Esophagus muscularis mucosa (tissue), 4 donors: ENCODE measurements around the gene ZNF584. TPM values are rescaled to one million over a fixed set of nuclear protein-coding genes. Genes with fewer than 3 reads are reported as not detected.

ENCODE experiments used
- DNase-seq: peaks from one replicate; pipeline ENCODE4 v3.0.0-alpha.2; 2017; ENCODE audit errors: extremely low spot score
- H3K27ac ChIP-seq, 4 donors: fragments of 200-600 bp; sonication (generic); replicated peaks in 1 of 4; 1 replicate in 3 of 4; 2 replicates in 1 of 4; pipeline ENCODE4 v1.5.1; 2016 to 2019; ENCODE audit warnings: mild to moderate bottlenecking in 1 of 4
- H3K27me3 ChIP-seq, 4 donors: fragments of 200-600 bp; sonication (generic); one replicate each; pipeline versions ENCODE4 v1.5.1 to v1.6.0; 2016 to 2019
- H3K36me3 ChIP-seq, 4 donors: fragments of 200-600 bp; sonication (generic); one replicate each; pipeline ENCODE4 v1.5.1; 2016 to 2019
- H3K4me1 ChIP-seq, 4 donors: fragments of 200-600 bp; sonication (generic); one replicate each; pipeline ENCODE4 v1.5.1; 2016 to 2019
- H3K4me3 ChIP-seq, 4 donors: fragments of 200-600 bp; sonication (generic); 1 replicate in 2 of 4; 2 replicates in 2 of 4; pipeline ENCODE4 v1.5.1; 2016 to 2019; ENCODE audit warnings: mild to moderate bottlenecking in 4 of 4, moderate library complexity in 1 of 4
- H3K9me3 ChIP-seq, 4 donors: fragments of 200-600 bp; sonication (generic); 1 replicate in 3 of 4; 2 replicates in 1 of 4; pipeline ENCODE4 v1.5.1; 2016 to 2019
- CTCF ChIP-seq, 3 experiments: fragments of 200-600 bp in 2 of 3; fragments of 450-650 bp in 1 of 3; sonication (generic) in 2 of 3; IDR thresholded peaks; one replicate each; pipeline ENCODE4 v1.5.1; 2017 to 2019; ENCODE audit warnings: antibody characterized with exemption in 3 of 3, mild to moderate bottlenecking in 2 of 3, moderate library complexity in 1 of 3
- EP300 ChIP-seq: sonication (generic); formaldehyde crosslinking; IDR thresholded peaks from one replicate; pipeline ENCODE4 v1.6.1; 2017; ENCODE audit warnings: antibody characterized with exemption
- POLR2A ChIP-seq: fragments of 450-650 bp; IDR thresholded peaks from one replicate; pipeline ENCODE4 v1.6.1; 2017; ENCODE audit warnings: antibody characterized with exemption, moderate library complexity, mild to moderate bottlenecking, low read depth
- POLR2AphosphoS5 ChIP-seq, 2 donors: sonication (generic); formaldehyde crosslinking; IDR thresholded peaks; one replicate each; pipeline ENCODE4 v1.6.1; 2017; ENCODE audit warnings: antibody characterized with exemption in 2 of 2
- WGBS: methylation state at CpG from one replicate; pipeline ENCODE4 v1.1.5; 2018; 5-methylcytosine and 5-hydroxymethylcytosine counted together
- intact Hi-C: fragments of 100-400 bp; cut with DNase I; formaldehyde crosslinking; loops from one replicate; pipeline ENCODE4 v1.15.1; 2023
- total RNA-seq, 4 donors: library from RNA; depleted of rRNA; stranded (reverse); fragments of >200 nt; gene quantifications; one replicate each; pipeline versions ENCODE4 v1.1.0 to v1.2.1, GENCODE V29; 2016

Gene ZNF584
- total RNA-seq, 4 donors from 2014 or later = 11.6 to 24.2 (median 18.9) TPM

GRCh38 chr19:58366585-58367430, 41.6 kb upstream of the ZNF584 start:
- no peaks in the 10 kb centered on the region for H3K9me3 ChIP-seq
- H3K4me3 ChIP-seq = no peak overlapping the region
- DNase-seq = no peak
- intact Hi-C loops = no loop called here
- TF ChIP-seq EP300 = no peak
- no peak for TF ChIP-seq POLR2AphosphoS5 (IDR thresholded peaks at IDR 0.05)
- no peak for TF ChIP-seq POLR2A
- H3K27me3 ChIP-seq = peaks cover 0 to 24% (median 0%) of the 10 kb centered on the region in 4 donors
- WGBS = 90% methylated on average over 17 of the region's 32 CpGs
- peaks cover 2 to 10% (median 6%) of the 10 kb centered on the region in 4 donors for H3K4me1 ChIP-seq
- H3K36me3 ChIP-seq = peaks cover 0 to 10% (median 4%) of the 10 kb centered on the region in 4 donors
- H3K27ac ChIP-seq = no peak overlapping the region

GRCh38 chr19:58367698-58368454, 40.6 kb upstream of the ZNF584 start:
- TF ChIP-seq EP300 = no peak
- no peak for TF ChIP-seq POLR2AphosphoS5 (IDR thresholded peaks at IDR 0.05)
- TF ChIP-seq CTCF (IDR thresholded peaks at IDR 0.05) = no peak
- TF ChIP-seq POLR2A = no peak
- H3K27ac ChIP-seq = no peak overlapping the region
- 73% methylated on average over 52 of the region's 106 CpGs for WGBS
- H3K4me3 ChIP-seq = no peak overlapping the region
- H3K27me3 ChIP-seq = peaks cover 0 to 24% (median 0%) of the 10 kb centered on the region in 4 donors
- peaks cover 0 to 10% (median 4%) of the 10 kb centered on the region in 4 donors for H3K36me3 ChIP-seq
- intact Hi-C loops = no loop called here
- H3K9me3 ChIP-seq = no peaks in the 10 kb centered on the region
- peaks cover 0 to 7% (median 3%) of the 10 kb centered on the region in 4 donors for H3K4me1 ChIP-seq
- DNase-seq = no peak

- H3K27ac ChIP-seq = no peak overlapping the region
Measured at GRCh38 chr19:58368561-58369360, 39.7 kb upstream of the ZNF584 start.

GRCh38 chr19:58372311-58373133, 35.9 kb upstream of the ZNF584 start:
- H3K9me3 ChIP-seq = no peaks in the 10 kb centered on the region
- peaks cover 0 to 7% (median 0%) of the 10 kb centered on the region in 4 donors for H3K36me3 ChIP-seq
- H3K4me3 ChIP-seq = no peak overlapping the region
- 79% methylated on average over 15 of the region's 15 CpGs for WGBS
- no peak for TF ChIP-seq EP300
- no peak for TF ChIP-seq POLR2A
- no peak for TF ChIP-seq POLR2AphosphoS5 (IDR thresholded peaks at IDR 0.05)
- no peak for TF ChIP-seq CTCF (IDR thresholded peaks at IDR 0.05)
- no peak for DNase-seq
- no peaks in the 10 kb centered on the region for H3K4me1 ChIP-seq
- H3K27ac ChIP-seq = no peak overlapping the region
- peaks cover 0 to 10% (median 0%) of the 10 kb centered on the region in 4 donors for H3K27me3 ChIP-seq
- intact Hi-C loops = no loop called here

More at GRCh38 chr19:58368561-58369360, 39.7 kb upstream of the ZNF584 start:
- Histone ChIP-seq H3K27me3 (peaks cover 0 to 24% (median 0%) of the 10 kb centered on the region in 4 donors), H3K36me3 (peaks cover 0 to 10% (median 4%) of the 10 kb centered on the region in 4 donors), H3K9me3 (no peaks in the 10 kb centered on the region), H3K4me1 (no peaks in the 10 kb centered on the region), H3K4me3 (no peak overlapping the region)
- DNase-seq = no peak
- 87% methylated on average over 43 of the region's 68 CpGs for WGBS
- intact Hi-C loops = no loop called here
- TF ChIP-seq POLR2AphosphoS5 (IDR thresholded peaks at IDR 0.05) = no peak
- TF ChIP-seq CTCF (IDR thresholded peaks at IDR 0.05) = no peak
- no peak for TF ChIP-seq POLR2A
- TF ChIP-seq EP300 = no peak
